Activated CD4-positive, CD25-positive, alpha-beta regulatory T cell treated with anti-CD3 and anti-CD28 coated beads, Interleukin-2, amount 50 U/mL, for 16 hours (primary cell): ENCODE measurements around the gene UTF1.
"Not testable (repeated sequence)": the region's sequence is repeated elsewhere in the genome, so short reads cannot be mapped to it uniquely, and the experiment has no call there.

Experiments used
- DNase-seq: peaks from one replicate; pipeline ENCODE4 v3.0.0-alpha.2; 2020; ENCODE audit warnings: low read depth, low spot score

UTF1 gene

GRCh38 chr10:133265052-133265451, 35.0 kb downstream of the UTF1 start:
- DNase-seq: not testable (repeated sequence)

GRCh38 chr10:133266056-133266795, 36.2 kb downstream of the UTF1 start:
- no peak for DNase-seq

GRCh38 chr10:133267293-133267692, 37.3 kb downstream of the UTF1 start:
- no peak for DNase-seq

- DNase-seq: no peak
Observed at GRCh38 chr10:133267829-133268228, 37.8 kb downstream of the UTF1 start.

GRCh38 chr10:133268532-133268931, 38.5 kb downstream of the UTF1 start:
- no peak for DNase-seq

- no peak for DNase-seq
Observed at GRCh38 chr10:133269367-133269766, 39.4 kb downstream of the UTF1 start.

- DNase-seq: no peak
Observed at GRCh38 chr10:133270204-133270603, 40.2 kb downstream of the UTF1 start.

GRCh38 chr10:133270773-133271297, 40.8 kb downstream of the UTF1 start:
- no peak for DNase-seq

- DNase-seq: no peak
Observed at GRCh38 chr10:133271521-133272300, 41.7 kb downstream of the UTF1 start.

GRCh38 chr10:133272301-133272963, 42.4 kb downstream of the UTF1 start:
- no peak for DNase-seq

- no peak for DNase-seq
Observed at GRCh38 chr10:133272964-133273420, 43.0 kb downstream of the UTF1 start.

- DNase-seq: no peak
Observed at GRCh38 chr10:133273534-133274143, 43.6 kb downstream of the UTF1 start.

GRCh38 chr10:133274751-133275683, 45.0 kb downstream of the UTF1 start:
- peak; percentile 72 for DNase-seq

- no peak for DNase-seq
Observed at GRCh38 chr10:133275684-133276092, 45.7 kb downstream of the UTF1 start.

GRCh38 chr10:133276100-133276434, 46.0 kb downstream of the UTF1 start:
- no peak for DNase-seq

- no peak for DNase-seq
Observed at GRCh38 chr10:133276435-133277201, 46.6 kb downstream of the UTF1 start, which contains the start of gene ADAM8. TSS of gene ADAM8 (minus strand) at chr10:133276868. CDS start at chr10:133276817, 51 bp downstream.

GRCh38 chr10:133277277-133277992, 47.4 kb downstream of the UTF1 start:
- no peak for DNase-seq

GRCh38 chr10:133277993-133278576, 48.1 kb downstream of the UTF1 start:
- no peak for DNase-seq
